Measurements from ENCODE around the gene CBARP. TPM values are rescaled to one million over a fixed set of nuclear protein-coding genes. Genes with fewer than 3 reads are reported as not detected.

CBARP gene
- total and polyA plus RNA-seq, 9 of the 15 experiments (the other 6 are each of a cell fraction or from before 2014, with no cell fraction given) = 0.03 to 8.9 (median 1.2) TPM; not detected in 1

DNA sequence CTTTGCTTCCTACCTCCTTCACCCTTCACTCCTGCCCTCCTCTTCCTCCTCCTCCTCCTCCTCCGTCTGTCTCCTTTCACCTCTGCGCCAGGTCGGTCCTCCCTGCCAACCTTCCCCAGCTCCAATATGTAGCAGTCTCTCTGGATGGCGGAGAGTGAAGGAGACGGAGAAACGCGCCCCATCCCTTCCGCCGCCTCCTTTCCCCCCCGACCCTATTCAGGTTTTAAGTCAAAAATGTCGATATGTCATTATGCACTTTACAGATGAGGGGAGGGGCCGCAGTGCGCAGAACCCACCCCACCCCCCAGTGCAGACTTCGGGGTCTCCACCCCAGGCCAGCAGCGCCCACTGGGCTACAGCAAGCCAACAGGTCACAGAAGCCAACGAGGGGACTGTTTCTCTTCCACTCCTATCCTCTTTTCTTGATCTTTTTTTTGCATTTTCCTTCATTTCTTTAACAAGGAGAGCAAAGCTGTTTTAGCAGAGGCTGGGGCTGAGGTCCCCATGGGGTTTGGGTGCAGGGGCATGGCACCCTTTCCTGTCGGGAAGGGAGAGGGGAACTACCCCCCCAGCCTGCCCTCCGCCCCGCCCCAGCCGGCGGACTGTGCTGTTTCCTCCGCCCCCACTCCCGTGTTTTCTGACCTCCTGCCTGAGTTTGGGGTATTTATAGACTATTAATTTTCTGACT, 19.8 kb upstream of the CBARP start (continued):
- TF ChIP-seq ZNF444 (CRISPR knock-in tag; IDR thresholded peaks at IDR 0.05) (no peak), GABPA (tag; conservative IDR thresholded peaks at IDR 0.05; ENCODE audit: low read depth) (no peak), SIX5 (IDR thresholded peaks at IDR 0.05; ENCODE audit: borderline replicate concordance in 1 of 2, insufficient read depth in 1 of 2, low read depth in 1 of 2, low read length in 2 of 2) (no peak), TEAD4 (IDR thresholded peaks at IDR 0.05; ENCODE audit: low read length) (no peak; the same call in 1 of the 2 replicates), TEAD4 (CRISPR knock-in tag; IDR thresholded peaks at IDR 0.05; ENCODE audit: borderline replicate concordance) (no peak), PTRF (tag; IDR thresholded peaks at IDR 0.05) (no peak), MECOM (CRISPR knock-in tag; IDR thresholded peaks at IDR 0.05) (no peak), U2AF2 (optimal IDR thresholded peaks at IDR 0.05; ENCODE audit: low read depth, low read length) (no peak)
- TF ChIP-seq, protein P1, sequence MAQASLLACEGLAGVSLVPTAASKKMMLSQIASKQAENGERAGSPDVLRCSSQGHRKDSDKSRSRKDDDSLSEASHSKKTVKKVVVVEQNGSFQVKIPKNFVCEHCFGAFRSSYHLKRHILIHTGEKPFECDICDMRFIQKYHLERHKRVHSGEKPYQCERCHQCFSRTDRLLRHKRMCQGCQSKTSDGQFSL (CRISPR knock-in tag; IDR thresholded peaks at IDR 0.05) = peak; percentile 82; the same call in 1 of the 2 replicates
- TF ChIP-seq, protein P1 (tag; IDR thresholded peaks at IDR 0.05) = no peak; a peak in 1 of 4 replicates
- TF ChIP-seq, protein P2, sequence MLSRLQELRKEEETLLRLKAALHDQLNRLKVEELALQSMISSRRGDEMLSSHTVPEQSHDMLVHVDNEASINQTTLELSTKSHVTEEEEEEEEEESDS (CRISPR knock-in tag; IDR thresholded peaks at IDR 0.05) = no peak
- TF ChIP-seq, protein P3, sequence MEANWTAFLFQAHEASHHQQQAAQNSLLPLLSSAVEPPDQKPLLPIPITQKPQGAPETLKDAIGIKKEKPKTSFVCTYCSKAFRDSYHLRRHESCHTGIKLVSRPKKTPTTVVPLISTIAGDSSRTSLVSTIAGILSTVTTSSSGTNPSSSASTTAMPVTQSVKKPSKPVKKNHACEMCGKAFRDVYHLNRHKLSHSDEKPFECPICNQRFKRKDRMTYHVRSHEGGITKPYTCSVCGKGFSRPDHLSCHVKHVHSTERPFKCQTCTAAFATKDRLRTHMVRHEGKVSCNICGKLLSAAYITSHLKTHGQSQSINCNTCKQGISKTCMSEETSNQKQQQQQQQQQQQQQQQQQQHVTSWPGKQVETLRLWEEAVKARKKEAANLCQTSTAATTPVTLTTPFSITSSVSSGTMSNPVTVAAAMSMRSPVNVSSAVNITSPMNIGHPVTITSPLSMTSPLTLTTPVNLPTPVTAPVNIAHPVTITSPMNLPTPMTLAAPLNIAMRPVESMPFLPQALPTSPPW (CRISPR knock-in tag; IDR thresholded peaks at IDR 0.05) = peak; percentile 51; the same call in 1 of the 2 replicates

Measured in K562 (cell line).